Kidney epithelial cell (primary cell): Measurements from ENCODE around the gene UBAC1. TPM values are rescaled to one million over a fixed set of nuclear protein-coding genes. Genes with fewer than 3 reads are reported as not detected.

ENCODE experiments used
- DNase-seq: peaks from one replicate; pipeline ENCODE4 v3.0.0-alpha.2; 2010; ENCODE audit warnings: low read depth
- H3K27me3 ChIP-seq: 2 replicates; pipeline ENCODE4 v1.6.0; 2011; ENCODE audit warnings: low read length; ENCODE audit not compliant: control insufficient read depth, insufficient read depth
- H3K36me3 ChIP-seq: 2 replicates; pipeline ENCODE4 v1.5.1; 2011; ENCODE audit warnings: low read length; ENCODE audit not compliant: control insufficient read depth, insufficient read depth
- H3K4me3 ChIP-seq: 2 replicates; pipeline ENCODE4 v1.5.1; 2011; ENCODE audit warnings: low read depth, mild to moderate bottlenecking, control low read depth, low read length
- total RNA-seq: library from RNA; depleted of rRNA; stranded (reverse); fragments of >200 nt; gene quantifications from 2 replicates; pipeline ENCODE4 v1.2.3, GENCODE V29; 2015
- TF ChIP-seq, protein P1 (sequence below): IDR thresholded peaks from 2 replicates; pipeline ENCODE4 v1.5.1; 2011; ENCODE audit warnings: mild to moderate bottlenecking, moderate library complexity, low read length, control low read depth, inconsistent platforms; ENCODE audit not compliant: insufficient read depth, poor library complexity, severe bottlenecking

The UBAC1 gene
- total RNA-seq, 1 donor from 2014 or later = 42.6 TPM

DNA sequence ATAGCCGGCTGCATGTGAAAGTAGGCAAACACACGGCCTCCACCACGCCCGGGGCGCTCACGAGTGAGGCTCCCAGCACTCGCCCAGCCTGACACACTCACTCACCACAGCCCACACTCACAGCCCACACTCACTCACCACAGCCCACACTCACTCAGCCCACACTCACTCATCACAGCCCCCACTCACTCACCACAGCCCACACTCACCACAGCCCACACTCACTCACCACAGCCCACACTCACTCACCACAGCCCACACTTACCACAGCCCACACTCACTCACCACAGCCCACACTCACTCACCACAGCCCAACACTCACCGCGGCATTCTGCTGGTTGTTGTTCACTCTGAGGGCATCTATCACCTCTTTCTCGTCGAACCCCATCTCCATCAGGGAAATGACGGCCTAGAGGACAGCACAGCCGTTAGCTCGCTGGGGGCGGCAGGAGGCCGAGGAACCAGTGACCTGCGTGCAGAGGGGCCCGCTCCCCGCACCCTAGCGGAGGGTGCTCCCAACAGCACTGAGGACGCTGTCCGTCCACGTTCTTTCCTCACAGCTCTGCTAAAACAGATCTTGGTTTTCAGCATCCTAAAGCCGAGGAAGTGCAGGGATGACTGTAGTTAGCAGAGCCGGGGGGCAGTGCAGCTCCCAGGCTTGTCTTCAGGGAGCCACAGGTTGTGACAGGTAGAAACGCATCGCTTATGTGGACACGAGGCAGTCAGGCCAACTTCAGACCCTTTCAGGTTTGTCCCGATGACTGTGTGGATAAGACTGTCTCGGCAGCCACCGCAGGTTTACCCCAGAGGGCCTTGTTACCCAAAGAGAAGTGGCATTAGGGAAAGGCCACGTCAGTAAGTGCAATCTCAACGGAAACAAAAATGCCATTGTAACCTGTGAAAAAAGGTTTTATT is 21.6 kb downstream of the UBAC1 start:
- H3K36me3 ChIP-seq = no peaks in the 10 kb centered on the region
- no peak for DNase-seq
- no peak overlapping the region for H3K4me3 ChIP-seq
- H3K27me3 ChIP-seq = no peaks in the 10 kb centered on the region
- TF ChIP-seq, protein P1, sequence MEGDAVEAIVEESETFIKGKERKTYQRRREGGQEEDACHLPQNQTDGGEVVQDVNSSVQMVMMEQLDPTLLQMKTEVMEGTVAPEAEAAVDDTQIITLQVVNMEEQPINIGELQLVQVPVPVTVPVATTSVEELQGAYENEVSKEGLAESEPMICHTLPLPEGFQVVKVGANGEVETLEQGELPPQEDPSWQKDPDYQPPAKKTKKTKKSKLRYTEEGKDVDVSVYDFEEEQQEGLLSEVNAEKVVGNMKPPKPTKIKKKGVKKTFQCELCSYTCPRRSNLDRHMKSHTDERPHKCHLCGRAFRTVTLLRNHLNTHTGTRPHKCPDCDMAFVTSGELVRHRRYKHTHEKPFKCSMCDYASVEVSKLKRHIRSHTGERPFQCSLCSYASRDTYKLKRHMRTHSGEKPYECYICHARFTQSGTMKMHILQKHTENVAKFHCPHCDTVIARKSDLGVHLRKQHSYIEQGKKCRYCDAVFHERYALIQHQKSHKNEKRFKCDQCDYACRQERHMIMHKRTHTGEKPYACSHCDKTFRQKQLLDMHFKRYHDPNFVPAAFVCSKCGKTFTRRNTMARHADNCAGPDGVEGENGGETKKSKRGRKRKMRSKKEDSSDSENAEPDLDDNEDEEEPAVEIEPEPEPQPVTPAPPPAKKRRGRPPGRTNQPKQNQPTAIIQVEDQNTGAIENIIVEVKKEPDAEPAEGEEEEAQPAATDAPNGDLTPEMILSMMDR = no peak

DNA sequence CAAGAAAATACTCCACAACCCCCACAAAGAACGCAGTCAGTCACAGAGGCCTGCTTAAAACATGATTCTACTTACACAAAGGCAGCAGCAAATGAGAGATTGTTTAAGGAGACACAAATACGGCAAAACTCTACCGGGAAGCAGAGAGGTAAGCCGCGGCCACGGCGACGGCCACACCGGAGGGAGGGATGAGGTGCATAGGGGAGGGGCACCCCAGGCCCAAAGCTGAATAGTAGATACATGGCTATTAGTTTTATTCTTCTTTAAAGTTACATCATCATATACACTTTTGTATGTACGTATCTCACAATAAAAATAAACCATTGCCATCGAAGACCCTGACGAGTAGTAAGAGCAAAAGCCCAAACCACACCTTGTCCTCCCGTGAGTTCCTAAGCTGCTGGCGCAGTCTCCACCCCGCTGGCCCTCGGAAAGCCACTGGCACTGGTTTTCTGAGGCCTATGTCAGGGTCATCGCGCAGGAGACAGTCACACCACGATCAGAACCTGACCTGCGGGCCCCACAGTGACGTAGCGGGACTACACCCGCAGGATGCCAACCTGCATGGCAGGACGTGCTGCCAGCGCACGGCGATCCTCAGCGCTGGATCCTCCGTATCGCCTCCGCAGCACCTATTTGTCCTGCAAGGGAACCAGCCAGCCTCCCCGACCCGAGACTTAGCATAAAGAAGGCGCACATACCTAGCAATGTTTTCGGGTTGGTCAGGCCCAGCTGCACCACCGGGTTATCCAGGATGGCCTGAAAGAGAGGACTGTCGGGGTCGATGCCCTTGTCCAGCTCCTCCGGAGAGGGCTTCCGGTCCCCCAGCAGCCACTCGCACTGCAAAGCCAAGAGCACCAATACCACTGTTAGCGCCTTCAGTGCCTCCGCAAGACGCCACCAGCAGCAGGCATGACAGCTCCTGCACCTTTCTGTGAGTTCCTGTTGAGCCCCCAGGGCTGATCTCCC is 23.4 kb downstream of the UBAC1 start:
- H3K36me3 ChIP-seq = peaks cover 3% of the 10 kb centered on the region
- DNase-seq = no peak
- TF ChIP-seq, protein P1 = no peak
- no peaks in the 10 kb centered on the region for H3K27me3 ChIP-seq
- H3K4me3 ChIP-seq = no peak overlapping the region

DNA sequence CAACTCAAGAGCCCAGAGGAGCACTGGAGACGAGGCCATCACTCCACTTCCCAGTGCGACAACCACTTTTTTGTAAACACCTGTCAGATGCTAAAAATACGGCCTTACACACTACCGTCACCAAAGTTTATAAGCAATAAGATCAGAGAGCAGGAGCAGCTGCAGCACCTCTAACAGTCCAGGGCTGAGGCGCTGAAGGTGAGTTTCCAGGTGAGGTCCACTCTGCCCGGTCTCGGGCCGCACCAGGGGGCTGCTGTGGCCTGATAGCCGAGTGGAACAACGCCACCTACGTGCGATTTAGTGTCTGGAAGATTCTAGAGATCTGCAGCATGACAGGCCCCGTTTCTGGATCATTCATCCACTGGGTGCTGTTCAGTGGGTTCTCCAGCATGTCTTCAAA is 28.1 kb downstream of the UBAC1 start:
- H3K36me3 ChIP-seq = peaks cover 3% of the 10 kb centered on the region
- TF ChIP-seq, protein P1 = no peak
- no peak overlapping the region for H3K4me3 ChIP-seq
- no peaks in the 10 kb centered on the region for H3K27me3 ChIP-seq
- no peak for DNase-seq

DNA sequence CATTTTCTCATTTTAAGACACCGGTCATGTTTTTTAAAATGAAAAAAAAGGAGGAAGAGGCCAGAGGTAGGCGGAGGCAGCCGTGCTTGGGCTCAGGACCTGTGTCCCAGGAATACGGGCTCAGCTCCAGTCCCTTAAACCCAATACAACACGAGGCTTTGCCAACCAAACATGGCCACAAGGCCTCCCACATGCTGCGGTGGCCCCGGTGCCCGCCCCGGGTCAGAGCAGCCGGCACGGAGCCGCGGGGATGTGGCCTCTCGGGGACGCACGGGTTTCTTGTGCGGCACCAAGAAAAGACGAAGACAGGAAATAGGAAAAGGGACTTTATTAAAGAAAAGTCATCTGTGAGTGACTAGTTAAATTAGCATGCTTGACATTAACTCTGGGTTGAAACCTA is 28.5 kb downstream of the UBAC1 start:
- no peaks in the 10 kb centered on the region for H3K27me3 ChIP-seq
- H3K4me3 ChIP-seq = no peak overlapping the region
- peaks cover 3% of the 10 kb centered on the region for H3K36me3 ChIP-seq
- TF ChIP-seq, protein P1 = no peak
- DNase-seq = no peak

DNA sequence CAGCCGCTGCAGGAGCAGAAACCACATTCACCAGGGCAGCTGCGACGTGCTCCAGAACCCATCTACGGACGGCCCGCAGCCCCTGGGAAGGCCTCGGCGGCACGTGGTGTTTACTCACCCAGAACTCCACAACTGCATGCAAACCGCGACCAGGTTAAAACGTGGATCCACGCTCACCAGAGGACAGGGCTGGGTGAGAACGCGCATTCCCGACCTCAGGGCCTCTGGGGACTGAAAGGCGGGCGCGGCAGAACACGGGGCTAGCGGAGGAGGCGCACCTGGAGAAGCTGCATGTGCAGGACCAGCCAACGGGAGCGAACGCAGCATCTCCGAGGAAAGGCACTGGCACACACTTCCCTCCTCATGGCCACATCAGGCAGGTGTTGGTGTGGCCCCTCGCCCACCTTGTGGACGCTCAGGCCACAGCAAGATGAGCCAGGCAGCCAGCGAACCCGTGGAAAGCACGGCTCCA is 29.8 kb downstream of the UBAC1 start:
- H3K36me3 ChIP-seq = peaks cover 3% of the 10 kb centered on the region

More for the DNA sequence above, 29.8 kb downstream of the UBAC1 start:
- TF ChIP-seq, protein P1 = no peak
- no peaks in the 10 kb centered on the region for H3K27me3 ChIP-seq
- H3K4me3 ChIP-seq = no peak overlapping the region
- DNase-seq = no peak
